ENCODE data around the gene RTEL1. TPM values are rescaled to one million over a fixed set of nuclear protein-coding genes. Genes with fewer than 3 reads are reported as not detected.

Gene RTEL1
- total RNA-seq, 1 experiment from 2014 or later = 33.4 TPM

DNA sequence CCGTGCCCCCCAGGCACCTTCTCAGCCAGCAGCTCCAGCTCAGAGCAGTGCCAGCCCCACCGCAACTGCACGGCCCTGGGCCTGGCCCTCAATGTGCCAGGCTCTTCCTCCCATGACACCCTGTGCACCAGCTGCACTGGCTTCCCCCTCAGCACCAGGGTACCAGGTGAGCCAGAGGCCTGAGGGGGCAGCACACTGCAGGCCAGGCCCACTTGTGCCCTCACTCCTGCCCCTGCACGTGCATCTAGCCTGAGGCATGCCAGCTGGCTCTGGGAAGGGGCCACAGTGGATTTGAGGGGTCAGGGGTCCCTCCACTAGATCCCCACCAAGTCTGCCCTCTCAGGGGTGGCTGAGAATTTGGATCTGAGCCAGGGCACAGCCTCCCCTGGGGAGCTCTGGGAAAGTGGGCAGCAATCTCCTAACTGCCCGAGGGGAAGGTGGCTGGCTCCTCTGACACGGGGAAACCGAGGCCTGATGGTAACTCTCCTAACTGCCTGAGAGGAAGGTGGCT is 39.3 kb downstream of the RTEL1 start:
- H3K23ac ChIP-seq (ENCODE audit: insufficient read length, low read depth, low read length) = no peak overlapping the region
- H3K79me2 ChIP-seq (ENCODE audit: insufficient read depth, low read length) = no peaks in the 10 kb centered on the region
- no peak overlapping the region for H3K4me2 ChIP-seq (ENCODE audit: insufficient read depth, insufficient read length, low read length)
- H3K4ac ChIP-seq (ENCODE audit: low read depth, low read length) = no peak overlapping the region
- no peaks in the 10 kb centered on the region for H3K79me1 ChIP-seq (ENCODE audit: insufficient read depth, low read depth, low read length, poor library complexity, severe bottlenecking)
- no peak overlapping the region for H4K91ac ChIP-seq (ENCODE audit: insufficient read length, low read depth, low read length)
- no peak overlapping the region for H2AFZ ChIP-seq (ENCODE audit: low read length)
- no peak overlapping the region for H4K8ac ChIP-seq (replicated peaks; ENCODE audit: insufficient read length, low read depth, low read length)
- no peaks in the 10 kb centered on the region for H3K9me3 ChIP-seq (ENCODE audit: control insufficient read depth, low read depth, low read length)
- H3K27ac Mint-ChIP-seq = no peak overlapping the region
- no peaks in the 10 kb centered on the region for H4K20me1 ChIP-seq (ENCODE audit: control insufficient read depth, insufficient read depth, insufficient read length)
- TF ChIP-seq, protein P1, sequence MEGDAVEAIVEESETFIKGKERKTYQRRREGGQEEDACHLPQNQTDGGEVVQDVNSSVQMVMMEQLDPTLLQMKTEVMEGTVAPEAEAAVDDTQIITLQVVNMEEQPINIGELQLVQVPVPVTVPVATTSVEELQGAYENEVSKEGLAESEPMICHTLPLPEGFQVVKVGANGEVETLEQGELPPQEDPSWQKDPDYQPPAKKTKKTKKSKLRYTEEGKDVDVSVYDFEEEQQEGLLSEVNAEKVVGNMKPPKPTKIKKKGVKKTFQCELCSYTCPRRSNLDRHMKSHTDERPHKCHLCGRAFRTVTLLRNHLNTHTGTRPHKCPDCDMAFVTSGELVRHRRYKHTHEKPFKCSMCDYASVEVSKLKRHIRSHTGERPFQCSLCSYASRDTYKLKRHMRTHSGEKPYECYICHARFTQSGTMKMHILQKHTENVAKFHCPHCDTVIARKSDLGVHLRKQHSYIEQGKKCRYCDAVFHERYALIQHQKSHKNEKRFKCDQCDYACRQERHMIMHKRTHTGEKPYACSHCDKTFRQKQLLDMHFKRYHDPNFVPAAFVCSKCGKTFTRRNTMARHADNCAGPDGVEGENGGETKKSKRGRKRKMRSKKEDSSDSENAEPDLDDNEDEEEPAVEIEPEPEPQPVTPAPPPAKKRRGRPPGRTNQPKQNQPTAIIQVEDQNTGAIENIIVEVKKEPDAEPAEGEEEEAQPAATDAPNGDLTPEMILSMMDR (conservative IDR thresholded peaks at IDR 0.05) = 0 out of 3 replicates have a peak, but pooled peaks have one; percentile 12
- no peak overlapping the region for H3K18ac ChIP-seq (ENCODE audit: insufficient read length, low read depth, low read length)
- peaks cover 6% of the 10 kb centered on the region; the same call in 1 of the 2 replicates for H3K27me3 Mint-ChIP-seq (ENCODE audit: low read depth)
- no peak overlapping the region for H3K14ac ChIP-seq (ENCODE audit: insufficient read depth, low read length)
- no peak overlapping the region for H2BK20ac ChIP-seq (ENCODE audit: low read depth, low read length, poor library complexity, severe bottlenecking)
- H2BK15ac ChIP-seq (ENCODE audit: low read depth, low read length) = no peak overlapping the region
- H3K23me2 ChIP-seq (ENCODE audit: insufficient read length, low read depth, low read length, poor library complexity, severe bottlenecking) = peaks cover 4% of the 10 kb centered on the region
- H3K9me3 Mint-ChIP-seq = peaks cover 3 to 5% of the 10 kb centered on the region in 2 experiments; a peak in 3 of 5 replicates
- H3K27me3 ChIP-seq (ENCODE audit: insufficient read depth, low read length) = no peaks in the 10 kb centered on the region
- no peaks in the 10 kb centered on the region for H3K4me1 ChIP-seq (ENCODE audit: insufficient read depth, low read length)
- peak overlapping the region; percentile 14 to 34; a peak in 1 of 5 replicates for H3K4me3 Mint-ChIP-seq
- H3K4me1 Mint-ChIP-seq = peaks cover 2 to 10% of the 10 kb centered on the region in 2 experiments
- H2AK5ac ChIP-seq (ENCODE audit: insufficient read length, low read length) = no peak overlapping the region
- H2BK5ac ChIP-seq (ENCODE audit: insufficient read length, low read length) = no peak overlapping the region
- no peak overlapping the region for H4K5ac ChIP-seq (ENCODE audit: insufficient read length, low read depth, low read length)
- no peak overlapping the region for H3K9ac ChIP-seq (ENCODE audit: extremely low read depth, insufficient read length, low read length)
- H3K36me3 Mint-ChIP-seq (ENCODE audit: insufficient read depth in 1 of 3, low read depth in 3 of 3) = peaks cover 12 to 15% (median 14%) of the 10 kb centered on the region in 3 experiments; a peak in 5 of 7 replicates
- H2BK12ac ChIP-seq (ENCODE audit: insufficient read length, low read depth, low read length) = no peak overlapping the region
- DNase-seq = no peak
- no peak overlapping the region for H3T11ph ChIP-seq (ENCODE audit: low read length)
- H3K56ac ChIP-seq (ENCODE audit: insufficient read length, low read depth, low read length) = no peak overlapping the region
- H3K27ac ChIP-seq (ENCODE audit: insufficient read length, low read depth, low read length) = no peak overlapping the region
- no CpG with 5 or more reads among the region's 7 CpGs for WGBS (ENCODE audit: extremely low coverage, insufficient read length, low lambda C conversion rate)
- H2BK120ac ChIP-seq (ENCODE audit: low read depth, low read length, poor library complexity, severe bottlenecking) = no peak overlapping the region
